Common myeloid progenitor, CD34-positive (primary cell): ENCODE measurements around the gene FOLR2.
"Not testable (repeated sequence)": the region's sequence is repeated elsewhere in the genome, so short reads cannot be mapped to it uniquely, and the experiment has no call there.

Experiments
- CTCF ChIA-PET: fragments of 350-600 bp; sonication (Branson Sonifier 250); formaldehyde crosslinking; loops from one replicate; lab custom pipeline; 2021; ENCODE audit warnings: antibody characterized with exemption; lab: Charles Lee
- POLR2A ChIA-PET: fragments of 350-600 bp; sonication (Branson Sonifier 250); formaldehyde crosslinking; loops from one replicate; lab custom pipeline; 2021; ENCODE audit warnings: antibody characterized with exemption; lab: Charles Lee
- DNase-seq, 3 donors: peaks; one replicate each; pipeline versions ENCODE4 v3.0.0 to v3.0.0-alpha.2; 2013
- H3K27ac ChIP-seq, 2 experiments: 1 replicate in 1 of 2; 2 replicates in 1 of 2; pipeline ENCODE4 v1.7.0; 2013; ENCODE audit warnings: inconsistent platforms in 2 of 2, low read length in 2 of 2, mild to moderate bottlenecking in 2 of 2, low read depth in 1 of 2, moderate library complexity in 1 of 2; ENCODE audit not compliant: severe bottlenecking in 2 of 2, insufficient read depth in 1 of 2, poor library complexity in 1 of 2
- H3K27me3 ChIP-seq, 5 experiments: replicated peaks in 2 of 5; 1 replicate in 3 of 5; 2 replicates in 2 of 5; pipeline versions ENCODE4 v1.6.1 to v1.7.0; 2013; ENCODE audit warnings: low read length in 4 of 5, mild to moderate bottlenecking in 2 of 5, moderate library complexity in 2 of 5, inconsistent platforms in 1 of 5; ENCODE audit not compliant: insufficient read depth in 5 of 5, control insufficient read depth in 4 of 5
- H3K36me3 ChIP-seq, 4 experiments: 1 replicate in 2 of 4; 2 replicates in 2 of 4; pipeline versions ENCODE4 v1.6.1 to v1.7.0; 2013; ENCODE audit warnings: low read length in 3 of 4, control low read depth in 1 of 4, mild to moderate bottlenecking in 1 of 4; ENCODE audit not compliant: control insufficient read depth in 4 of 4, insufficient read depth in 4 of 4
- H3K4me1 ChIP-seq, 4 experiments: 1 replicate in 3 of 4; 2 replicates in 1 of 4; pipeline versions ENCODE4 v1.6.1 to v1.7.1; 2013; ENCODE audit warnings: low read length in 3 of 4, mild to moderate bottlenecking in 3 of 4, control low read depth in 1 of 4, inconsistent platforms in 1 of 4, moderate library complexity in 1 of 4; ENCODE audit not compliant: control insufficient read depth in 4 of 4, insufficient read depth in 4 of 4; ENCODE audit errors: control extremely low read depth in 1 of 4
- H3K4me3 ChIP-seq, 7 experiments: 1 replicate in 4 of 7; 2 replicates in 3 of 7; pipeline versions ENCODE4 v1.5.1 to v1.7.0; 2013; ENCODE audit warnings: mild to moderate bottlenecking in 7 of 7, low read length in 6 of 7, moderate library complexity in 6 of 7, inconsistent platforms in 2 of 7, low read depth in 2 of 7, control low read depth in 1 of 7; ENCODE audit not compliant: insufficient read depth in 4 of 7, control insufficient read depth in 1 of 7; ENCODE audit errors: extremely low read depth in 1 of 7
- H3K9me3 ChIP-seq, 5 experiments: 1 replicate in 4 of 5; 2 replicates in 1 of 5; pipeline versions ENCODE4 v1.6.1 to v1.7.1; 2013; ENCODE audit warnings: low read length in 4 of 5, mild to moderate bottlenecking in 2 of 5, inconsistent platforms in 1 of 5, low read depth in 1 of 5, moderate library complexity in 1 of 5; ENCODE audit not compliant: control insufficient read depth in 4 of 5, insufficient read depth in 2 of 5; ENCODE audit errors: control extremely low read depth in 1 of 5
- WGBS: methylation state at CpG from one replicate; pipeline ENCODE4 v1.1.5; 2013; ENCODE audit not compliant: insufficient coverage; 5-methylcytosine and 5-hydroxymethylcytosine counted together

Gene FOLR2

DNA sequence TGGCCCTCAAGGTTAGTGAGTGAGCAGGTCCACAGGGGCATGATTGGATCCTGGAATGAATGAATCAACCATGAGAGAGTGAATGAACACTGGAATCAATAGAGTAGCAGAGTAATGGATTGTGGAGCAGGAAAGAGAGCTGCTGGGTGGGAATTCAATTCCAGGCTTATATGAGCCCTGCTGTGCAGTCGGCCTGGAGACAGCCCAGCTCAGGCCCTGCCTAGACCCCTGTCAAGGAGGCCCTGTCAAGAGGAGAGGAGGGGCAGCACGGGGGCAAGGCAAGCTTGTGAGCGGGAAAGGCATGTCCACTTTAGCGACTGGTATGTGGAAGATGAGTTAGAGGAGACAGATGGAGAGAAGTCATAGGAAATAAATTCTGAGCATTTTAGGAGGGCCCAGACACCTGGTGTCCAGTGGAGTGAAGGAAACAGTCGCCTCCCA is 25.9 kb upstream of the FOLR2 start:
- CTCF ChIA-PET: interaction anchor here (0.6 to 1.4 kb wide), 5 partner anchors 46 to 224 kb away, joined by 3 to 6 read pairs (median 4); no protein-coding TSS in a partner anchor
- POLR2A ChIA-PET: no interaction called here

DNA sequence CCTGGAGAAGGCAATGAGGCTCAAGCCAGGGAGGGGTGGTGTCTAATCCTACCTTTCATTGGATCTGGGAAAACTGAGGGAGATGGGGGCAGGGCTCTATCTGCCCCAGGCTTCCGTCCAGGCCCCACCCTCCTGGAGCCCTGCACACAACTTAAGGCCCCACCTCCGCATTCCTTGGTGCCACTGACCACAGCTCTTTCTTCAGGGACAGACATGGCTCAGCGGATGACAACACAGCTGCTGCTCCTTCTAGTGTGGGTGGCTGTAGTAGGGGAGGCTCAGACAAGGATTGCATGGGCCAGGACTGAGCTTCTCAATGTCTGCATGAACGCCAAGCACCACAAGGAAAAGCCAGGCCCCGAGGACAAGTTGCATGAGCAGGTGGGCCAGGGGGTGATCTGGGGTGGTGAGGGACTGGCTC is 24.6 kb upstream of the FOLR2 start, which contains the start of gene FOLR1:
FOLR1 (plus strand) TSS at position 180 of the 421 bp plus-strand sequence; CDS start at position 214, 34 bp downstream.
- 89% methylated on average over 3 of the region's 5 CpGs for WGBS
- H3K27ac ChIP-seq: no peak within 1 kb of the TSS

More for the DNA sequence above, 25.9 kb upstream of the FOLR2 start:
- WGBS: 100% methylated on average over 5 of the region's 5 CpGs
- Histone ChIP-seq H3K9me3 (no peaks in the 10 kb centered on the region), H3K4me1 (no peaks in the 10 kb centered on the region), H3K36me3 (no peaks in the 10 kb centered on the region), H3K4me3 (no peak overlapping the region), H3K27me3 (no peaks in the 10 kb centered on the region), H3K27ac (no peak overlapping the region)
- no peak for DNase-seq

GRCh38 chr11:72195518-72196270 is 20.9 kb upstream of the FOLR2 start:
- DNase-seq: no peak
- Histone ChIP-seq H3K9me3 (no peaks in the 10 kb centered on the region), H3K4me1 (no peaks in the 10 kb centered on the region), H3K27me3 (no peaks in the 10 kb centered on the region), H3K36me3 (no peaks in the 10 kb centered on the region), H3K4me3 (no peak overlapping the region), H3K27ac (no peak overlapping the region)
- ChIA-PET CTCF (interaction anchor here (0.7 to 1.3 kb wide), 2 partner anchors 10 to 12 kb away, joined by 3 to 6 read pairs; no protein-coding TSS in a partner anchor), POLR2A (interaction anchor here (0.6 to 0.8 kb wide), 2 partner anchors 9 to 11 kb away, joined by 3 to 4 read pairs; no protein-coding TSS in a partner anchor)
- WGBS: 98% methylated on average over 8 of the region's 12 CpGs

More for the DNA sequence above, 24.6 kb upstream of the FOLR2 start, which contains the start of gene FOLR1:
- POLR2A ChIA-PET: no interaction called here
- no peaks in the 10 kb centered on the region for H3K9me3 ChIP-seq
- no peaks in the 10 kb centered on the region for H3K36me3 ChIP-seq
- H3K4me3 ChIP-seq: no peak within 1 kb of the TSS
- no peaks in the 10 kb centered on the region for H3K27me3 ChIP-seq
- H3K4me1 ChIP-seq: no peaks in the 10 kb centered on the region
- DNase-seq: no peak
- CTCF ChIA-PET: no interaction called here

DNA sequence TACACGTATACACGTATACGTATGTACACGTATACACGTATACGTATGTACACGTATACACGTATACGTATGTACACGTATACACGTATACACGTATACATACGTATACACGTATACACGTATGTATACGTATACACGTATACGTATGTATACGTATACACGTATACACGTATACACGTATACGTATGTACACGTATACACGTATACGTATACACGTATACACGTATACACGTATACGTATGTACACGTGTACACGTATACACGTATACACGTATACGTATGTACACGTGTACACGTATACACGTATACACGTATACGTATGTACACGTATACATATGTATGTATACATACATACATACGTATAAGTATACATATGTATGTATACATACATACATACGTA is 15.1 kb upstream of the FOLR2 start:
- H3K27me3 ChIP-seq, H3K36me3 ChIP-seq, H3K9me3 ChIP-seq, H3K4me3 ChIP-seq, H3K4me1 ChIP-seq, POLR2A ChIA-PET, CTCF ChIA-PET, H3K27ac ChIP-seq, DNase-seq: not testable (repeated sequence)
- 96% methylated on average over 22 of the region's 43 CpGs for WGBS

DNA sequence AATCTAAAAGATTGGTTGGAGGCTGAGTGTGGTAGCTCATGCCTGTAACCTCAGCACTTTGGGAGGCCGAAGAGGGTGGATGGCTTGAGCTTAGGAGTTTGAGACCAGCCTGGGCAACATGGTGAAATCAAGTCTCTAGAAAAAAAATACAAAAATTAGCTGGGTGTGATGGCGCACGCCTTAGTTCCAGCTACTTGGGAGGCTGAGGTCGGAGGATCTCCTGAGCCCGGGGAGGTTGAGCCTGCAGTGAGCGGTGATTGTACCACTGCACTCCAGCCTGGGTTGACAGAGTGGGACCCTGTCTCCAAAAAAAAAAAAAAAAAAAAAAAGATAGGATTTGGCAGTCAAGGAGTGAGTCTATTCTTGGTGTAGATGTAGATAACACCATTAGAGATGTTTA is 14.0 kb upstream of the FOLR2 start:
- Histone ChIP-seq H3K9me3 (no peaks in the 10 kb centered on the region), H3K27ac (no peak overlapping the region), H3K27me3 (no peaks in the 10 kb centered on the region), H3K36me3 (no peaks in the 10 kb centered on the region), H3K4me3 (no peak overlapping the region), H3K4me1 (peaks cover 0 to 5% (median 3%) of the 10 kb centered on the region in 4 experiments)
- CTCF ChIA-PET: interaction anchor here (1.6 kb wide), 1 partner anchor 19 kb away, joined by 3 read pairs; no protein-coding TSS in a partner anchor
- POLR2A ChIA-PET: no interaction called here
- WGBS: 97% methylated on average over 5 of the region's 6 CpGs
- DNase-seq: no peak

GRCh38 chr11:72203163-72203562 is 13.4 kb upstream of the FOLR2 start:
- no CpG with 5 or more reads among the region's 2 CpGs for whole genome bisulfite sequencing
- Histone ChIP-seq H3K4me1 (peaks cover 0 to 5% (median 3%) of the 10 kb centered on the region in 4 experiments), H3K27ac (no peak overlapping the region), H3K9me3 (no peaks in the 10 kb centered on the region), H3K4me3 (no peak overlapping the region), H3K36me3 (no peaks in the 10 kb centered on the region), H3K27me3 (no peaks in the 10 kb centered on the region)
- ChIA-PET POLR2A (no interaction called here), CTCF (interaction anchor here (1.2 to 1.6 kb wide), 2 partner anchors 20 to 69 kb away, joined by 3 read pairs; no protein-coding TSS in a partner anchor)
- DNase-seq: no peak

DNA sequence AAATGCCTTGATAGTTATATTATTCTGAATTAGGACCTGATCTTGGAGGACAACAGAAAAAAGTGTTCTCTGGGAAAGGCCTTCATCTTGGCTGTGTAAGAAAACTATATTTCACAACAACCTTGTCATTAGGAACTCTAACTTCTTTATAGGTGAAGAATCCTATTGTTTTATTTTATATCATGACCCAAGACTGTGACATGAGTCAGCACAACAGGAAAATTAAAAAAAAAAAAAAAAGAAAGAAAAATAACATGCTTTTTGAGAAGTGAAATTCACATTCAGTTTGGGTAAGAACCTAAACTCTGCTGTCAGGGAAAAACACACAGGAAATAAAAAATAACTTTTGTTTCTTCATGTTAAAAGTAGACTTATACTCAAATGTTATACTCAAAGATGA is 11.7 kb upstream of the FOLR2 start:
- CTCF ChIA-PET: interaction anchor here (0.6 to 1.4 kb wide), 5 partner anchors 9 to 32 kb away, joined by 3 read pairs; partner anchors contain the start of gene FOLR2
- Histone ChIP-seq H3K27ac (no peak overlapping the region), H3K4me3 (no peak overlapping the region), H3K36me3 (no peaks in the 10 kb centered on the region), H3K9me3 (peaks cover 0 to 6% (median 2%) of the 10 kb centered on the region in 5 experiments), H3K4me1 (peaks cover 0 to 10% (median 4%) of the 10 kb centered on the region in 4 experiments), H3K27me3 (no peaks in the 10 kb centered on the region)
- DNase-seq: peak in 2 of 3 donors; percentile 23 to 36
- POLR2A ChIA-PET: no interaction called here
